NT2/D1 (cell line): ENCODE measurements around the gene EPN3.

ENCODE experiments used
- SUZ12 ChIP-seq: IDR thresholded peaks from 2 replicates; pipeline ENCODE4 v1.6.1; 2011; ENCODE audit not compliant: insufficient read length, insufficient read depth; ENCODE audit errors: extremely low read depth
- YY1 ChIP-seq: IDR thresholded peaks from 2 replicates; pipeline ENCODE4 v1.6.1; 2011; ENCODE audit not compliant: insufficient read length, insufficient read depth
- ZNF274 ChIP-seq: IDR thresholded peaks from 2 replicates; pipeline ENCODE4 v1.6.1; 2011; ENCODE audit warnings: mild to moderate bottlenecking, low read depth, low read length

DNA sequence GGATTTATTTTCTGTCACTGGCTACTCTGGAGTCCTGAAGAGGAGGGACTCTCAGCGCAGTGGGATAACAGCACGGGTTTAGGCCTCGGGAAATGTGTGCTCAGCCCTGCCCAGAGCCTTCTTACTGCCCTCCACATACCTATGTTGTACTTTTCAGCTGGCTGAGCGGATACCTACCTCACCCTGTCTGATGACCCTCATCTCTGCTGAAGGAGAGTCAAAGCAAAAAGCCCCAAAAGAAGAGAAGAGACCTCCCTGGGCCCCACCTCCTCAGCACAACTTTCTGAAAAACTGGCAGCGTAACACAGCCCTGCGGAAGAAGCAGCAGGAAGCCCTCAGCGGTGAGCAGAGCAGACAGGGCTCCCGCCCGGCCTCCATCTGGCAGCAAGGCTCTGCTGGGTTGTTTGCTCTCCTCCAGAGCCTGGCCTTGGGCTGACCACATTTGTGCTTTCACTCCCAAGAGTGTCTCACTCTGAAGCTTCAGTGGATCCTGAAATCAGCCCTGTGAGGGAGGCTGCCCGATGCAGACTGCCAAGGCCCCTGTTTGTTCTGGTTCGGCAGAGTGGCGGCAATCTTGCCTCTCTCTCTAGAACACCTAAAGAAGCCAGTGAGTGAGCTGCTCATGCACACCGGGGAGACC lies 14.0 kb upstream of the EPN3 start:
- TF ChIP-seq YY1: no peak
- no peak for TF ChIP-seq SUZ12
- TF ChIP-seq ZNF274: no peak
